ENCODE results near the gene ENPP6.

GRCh38 chr4:184080674-184081073 is 137.0 kb downstream of the ENPP6 start:
- TF ChIP-seq CTCF (IDR thresholded peaks at IDR 0.05): no peak
- TF ChIP-seq POLR2A (IDR thresholded peaks at IDR 0.05): no peak
